Stimulated activated CD8-positive, alpha-beta memory T cell treated with anti-CD3 and anti-CD28 coated beads, Interleukin-15, amount 100 ng/mL, for 4 hours (primary cell): ENCODE measurements around the gene PFN3.

Experiments
- DNase-seq, 2 donors: peaks; one replicate each; pipeline ENCODE4 v3.0.0-alpha.2; 2020; ENCODE audit warnings: low read depth in 2 of 2

PFN3 gene

GRCh38 chr5:177399997-177400868, at the start of gene PFN3:
Gene PFN3, minus strand, starts transcription at chr5:177400661. Its CDS starts 85 bp downstream, at chr5:177400576.
- no peak for DNase-seq

DNA sequence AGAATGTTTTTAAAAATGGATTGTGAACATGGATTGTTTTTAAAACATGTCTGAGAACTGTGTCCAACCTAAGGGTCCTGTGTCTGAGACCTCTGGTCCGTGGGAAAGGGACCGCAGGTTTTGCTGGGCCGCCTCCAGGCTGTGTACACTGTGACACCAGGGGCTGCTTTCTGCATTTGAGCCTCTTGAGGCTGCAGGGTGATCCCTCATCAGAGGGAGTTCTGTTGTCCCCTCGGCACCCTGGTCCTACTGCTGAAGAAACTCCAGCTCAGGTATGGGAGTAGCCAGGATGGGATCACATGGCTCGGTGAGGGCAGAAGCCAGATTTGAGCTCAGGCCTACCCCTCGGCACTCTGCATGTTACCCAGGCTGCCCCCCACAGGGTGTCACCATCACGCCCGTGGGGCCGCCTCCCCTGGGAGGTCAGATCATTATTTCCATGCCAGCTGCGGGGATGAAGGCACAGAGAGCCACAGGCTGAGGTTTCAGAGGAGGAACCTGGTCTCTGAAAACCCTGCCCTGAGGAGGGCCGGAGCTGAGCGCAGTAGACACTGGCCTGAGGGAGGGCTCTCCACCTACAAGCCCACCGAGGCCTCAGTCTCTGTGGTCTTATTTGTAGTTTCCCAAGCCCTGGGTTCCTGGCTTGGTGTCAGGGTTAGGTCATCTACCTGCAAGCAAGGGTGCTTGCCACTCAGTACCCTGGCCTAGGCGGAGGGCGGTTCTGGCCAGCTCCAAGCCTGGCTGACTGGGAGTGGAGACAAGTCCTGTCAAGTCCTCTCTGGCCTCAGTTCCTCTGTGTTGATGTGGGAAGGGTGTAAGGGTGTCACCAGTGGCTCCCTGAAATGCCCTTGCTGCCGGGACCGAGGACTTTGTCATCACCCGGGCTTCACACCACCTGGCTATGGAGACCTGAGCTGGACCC, 48.9 kb upstream of the PFN3 start:
- no peak for DNase-seq

DNA sequence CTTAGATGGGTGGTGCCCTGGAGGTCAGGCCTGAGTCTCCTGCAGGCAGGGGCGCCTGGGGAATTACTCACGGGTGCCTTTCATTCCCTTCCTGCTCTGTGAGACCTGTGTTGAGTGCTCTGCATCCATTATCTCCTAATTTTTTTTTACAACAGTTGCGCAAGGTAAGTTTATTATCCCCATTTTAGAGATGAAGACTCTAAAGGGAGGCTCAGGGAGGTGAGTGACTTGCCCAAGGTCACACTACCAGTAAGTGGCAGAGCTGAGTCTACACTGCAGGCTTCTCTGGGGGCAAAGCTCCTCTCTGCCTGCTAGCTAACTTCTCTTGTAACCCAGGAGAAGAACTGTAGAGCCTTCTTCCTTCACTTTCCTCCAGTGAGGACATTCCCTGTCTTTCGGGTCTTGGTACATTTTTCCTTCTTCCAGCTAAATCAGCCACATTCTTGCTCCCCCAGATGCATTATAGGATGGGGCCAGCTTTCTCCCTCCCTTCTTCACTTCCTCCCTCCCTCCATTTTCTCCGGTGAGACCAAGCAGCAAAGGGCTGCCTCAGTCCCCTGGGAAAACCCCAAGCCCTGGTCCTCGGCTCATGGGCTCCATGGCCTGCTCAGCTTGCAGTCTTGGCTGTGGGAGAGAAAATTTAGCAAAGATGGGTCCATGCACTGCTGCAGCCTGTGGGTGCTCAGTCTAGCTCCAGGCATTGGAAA, 47.9 kb upstream of the PFN3 start:
- no peak for DNase-seq

DNA sequence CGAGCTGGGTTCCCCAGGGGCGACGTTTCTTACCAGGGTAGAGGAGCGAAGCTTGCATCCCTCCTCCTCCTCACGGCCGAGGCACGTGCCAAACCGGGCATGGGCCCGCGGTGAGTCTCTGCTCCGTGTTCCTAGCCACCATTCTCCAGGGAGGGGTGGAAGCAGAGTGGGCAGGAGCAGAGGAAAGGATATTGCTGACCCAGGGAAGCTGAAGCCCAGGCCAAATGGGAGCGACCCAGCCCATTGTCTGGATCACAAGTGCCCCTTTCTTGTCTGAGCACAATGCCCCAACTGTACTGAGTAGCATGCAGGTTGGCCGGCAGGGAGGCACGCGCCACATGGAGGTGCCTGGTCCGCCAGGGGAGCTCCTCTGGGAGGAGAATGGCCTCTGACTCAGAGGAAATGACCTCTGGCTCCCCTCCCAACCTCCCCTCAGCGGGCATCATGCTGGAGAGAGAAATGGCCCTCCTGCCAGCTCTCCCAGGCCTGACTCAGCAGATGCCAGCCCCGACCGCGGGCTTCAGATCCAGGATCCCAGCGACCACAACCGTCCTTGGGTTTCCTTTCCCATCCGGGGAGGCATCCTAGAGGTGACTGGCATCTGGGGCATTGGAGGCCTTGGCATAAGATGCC, 47.3 kb upstream of the PFN3 start:
- DNase-seq: no peak

DNA sequence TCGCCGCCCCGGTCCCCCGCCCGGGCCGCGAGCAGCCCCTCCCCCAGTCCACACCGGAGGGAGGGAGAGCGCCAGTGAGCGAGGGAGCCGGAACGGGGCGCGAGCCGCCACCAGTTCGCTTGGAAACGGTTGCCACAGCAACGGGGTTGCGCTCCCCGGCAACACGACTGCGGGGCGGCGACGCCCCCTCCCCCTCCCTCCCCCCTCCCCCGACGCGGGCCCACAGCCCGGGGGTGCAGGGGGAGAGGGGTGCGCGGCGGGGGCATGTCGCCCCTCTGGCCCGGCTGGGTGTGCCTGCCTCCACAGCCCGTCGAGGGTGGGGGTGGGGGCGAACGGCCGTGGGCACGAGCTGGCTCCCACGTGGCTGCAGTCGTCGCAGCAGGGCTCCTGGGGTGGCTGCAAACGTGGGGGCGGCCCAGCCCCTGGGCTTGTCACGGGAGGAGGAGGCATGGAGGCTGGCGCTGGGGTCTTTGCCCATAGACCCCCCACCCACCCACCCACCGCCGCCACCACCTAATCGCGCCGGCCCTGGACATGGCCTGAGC, 46.7 kb upstream of the PFN3 start:
- peak in 1 of 2 donors; percentile 53 for DNase-seq

DNA sequence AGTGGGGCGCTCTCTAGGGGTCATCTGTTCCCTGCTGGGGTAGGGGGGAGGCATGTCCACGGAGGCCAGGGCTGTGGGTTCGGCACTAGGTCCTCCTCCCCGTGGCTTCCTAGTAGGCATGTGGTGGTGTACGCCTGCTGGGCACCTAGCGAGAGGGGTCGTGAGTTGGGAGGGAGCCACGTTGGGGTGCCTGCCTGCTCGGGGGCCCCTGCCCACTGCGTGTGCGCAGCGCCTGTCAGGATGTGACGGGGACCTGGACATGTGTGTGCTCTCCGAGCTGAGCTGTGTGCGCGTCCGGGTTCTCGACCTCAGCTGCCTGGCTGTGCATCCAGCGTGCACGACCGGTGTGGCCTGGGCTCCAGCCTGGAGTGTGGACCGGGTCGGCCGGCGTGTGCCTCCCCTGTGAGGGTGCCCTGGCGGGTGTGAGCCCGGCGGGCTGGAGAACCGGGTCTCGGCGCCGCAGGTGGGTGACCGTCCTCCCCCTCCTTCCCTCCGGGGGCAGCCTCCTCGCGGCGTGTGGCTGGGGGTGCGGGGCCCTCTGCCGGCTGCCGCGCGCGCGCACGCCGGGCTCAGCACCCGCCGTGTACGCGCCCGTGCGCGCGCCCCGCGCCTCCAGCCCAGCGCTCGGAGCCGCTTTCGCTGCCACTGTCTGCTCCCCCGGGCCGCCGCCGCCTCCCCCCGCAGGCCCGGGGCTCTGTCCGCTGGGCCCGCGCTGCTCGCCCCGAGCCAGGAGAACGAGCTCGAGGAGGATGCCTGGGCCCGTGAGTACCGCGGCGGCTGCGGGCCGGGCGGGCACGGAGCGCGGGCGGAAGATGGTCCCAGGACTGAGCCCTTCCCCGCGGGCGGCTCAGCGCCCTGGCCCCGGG, 46.0 kb upstream of the PFN3 start, which contains the start of gene PRR7:
PRR7 (plus strand) TSS at position 615 of the 866 bp plus-strand sequence. CDS start 8,254 bp downstream, outside the sequence.
- DNase-seq: peak in 1 of 2 donors; percentile 63

DNA sequence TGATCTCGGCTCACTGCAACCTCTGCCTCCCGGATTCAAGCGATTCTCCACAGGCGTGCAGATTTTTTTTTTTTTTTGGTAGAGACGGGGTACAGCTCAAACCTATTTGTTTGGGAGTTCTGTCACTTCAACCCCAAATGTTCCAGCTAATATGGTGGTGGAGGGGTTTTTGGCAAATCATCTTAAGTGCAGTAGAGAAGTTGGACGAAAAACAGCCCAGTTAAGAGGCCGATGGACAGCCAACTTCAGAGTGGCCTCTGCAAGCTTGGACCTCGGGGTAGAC, 45.4 kb upstream of the PFN3 start:
- no peak for DNase-seq

DNA sequence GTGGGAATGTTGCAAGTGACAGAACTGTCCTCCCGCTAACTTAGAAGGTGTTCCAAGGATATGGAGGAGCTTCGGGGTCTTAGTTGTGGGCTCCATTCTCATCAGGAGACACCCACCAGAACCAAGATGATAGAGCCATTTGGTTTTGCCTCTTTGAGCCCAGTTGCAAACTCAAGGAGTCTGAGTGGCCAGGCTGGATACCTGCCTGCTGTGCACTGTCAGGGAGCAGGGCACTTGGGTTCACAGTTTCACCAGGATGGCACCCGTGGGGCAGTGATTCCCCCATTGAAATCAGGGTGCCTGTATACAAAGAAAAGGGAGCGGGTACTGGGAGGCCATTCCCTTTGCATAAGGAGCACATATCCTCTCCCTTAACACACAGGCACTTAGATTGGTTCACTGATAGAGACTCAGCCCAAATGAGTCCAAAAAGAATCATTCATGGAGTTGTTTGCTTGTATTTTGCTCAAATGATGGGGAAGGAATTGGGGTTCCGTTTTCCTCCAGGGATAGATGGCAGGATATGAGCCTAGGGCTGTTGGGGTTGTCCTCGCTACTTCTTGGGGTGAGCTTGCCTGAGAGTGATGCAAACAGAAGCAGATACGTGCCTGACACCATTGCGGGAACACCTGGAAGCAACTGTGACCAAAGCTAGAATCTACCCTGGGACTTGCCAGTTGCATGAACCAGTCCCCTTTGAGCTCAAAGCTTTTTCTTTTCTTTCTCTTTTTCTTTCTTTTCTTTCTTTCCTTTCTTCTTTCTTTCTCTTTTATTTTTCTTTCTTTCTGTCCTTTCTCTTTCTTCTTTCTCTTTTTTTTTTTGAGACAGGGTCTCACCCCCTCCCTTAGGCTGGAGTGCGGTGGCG, 44.8 kb upstream of the PFN3 start:
- no peak for DNase-seq

DNA sequence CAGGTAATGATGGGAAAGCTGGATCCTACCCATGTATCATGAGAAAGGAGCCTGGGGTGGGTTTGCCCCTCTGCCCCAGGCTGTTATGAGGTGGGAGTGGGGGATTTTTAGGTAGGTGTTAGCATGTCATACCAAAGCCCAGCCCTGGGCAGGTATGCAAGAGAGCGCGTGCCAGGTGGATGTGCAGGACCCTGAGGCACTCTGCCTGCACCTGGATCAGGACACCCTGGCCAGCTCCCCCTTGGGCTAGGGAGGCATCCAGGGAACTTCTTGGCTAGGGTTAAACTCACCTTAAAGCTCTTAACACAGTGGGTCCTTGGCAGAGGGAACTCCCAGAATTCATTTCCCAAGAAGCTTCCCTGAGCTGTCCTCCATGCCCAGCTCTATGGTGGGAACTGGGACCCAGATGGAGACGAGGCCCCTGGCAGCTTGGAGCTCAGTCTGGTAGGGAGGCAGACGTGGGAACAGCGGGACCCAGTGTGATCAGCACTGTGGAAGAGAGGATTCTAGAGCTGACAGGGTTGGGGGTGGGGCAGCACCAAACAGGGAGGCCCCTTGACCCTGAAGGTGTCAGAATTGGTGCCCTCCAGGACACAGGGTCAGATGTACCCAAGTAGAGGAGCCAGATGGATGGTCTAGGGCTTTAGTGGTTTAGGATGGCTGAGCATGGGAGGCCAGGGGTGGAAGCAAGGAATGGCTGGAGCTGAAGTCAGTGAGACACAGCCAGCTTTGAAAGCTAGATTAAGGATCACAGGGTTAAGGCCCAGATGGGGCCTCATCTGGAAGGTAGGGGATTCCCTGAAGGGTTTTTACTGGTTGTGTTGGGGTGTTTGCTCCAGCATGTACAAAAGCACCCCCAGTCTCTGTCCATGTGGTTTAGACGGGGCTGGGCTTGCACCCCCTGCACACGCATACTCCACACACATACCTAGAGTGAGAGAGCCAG, 43.9 kb upstream of the PFN3 start:
- no peak for DNase-seq

- no peak for DNase-seq
Measured at GRCh38 chr5:177443144-177443983, 42.9 kb upstream of the PFN3 start.

DNA sequence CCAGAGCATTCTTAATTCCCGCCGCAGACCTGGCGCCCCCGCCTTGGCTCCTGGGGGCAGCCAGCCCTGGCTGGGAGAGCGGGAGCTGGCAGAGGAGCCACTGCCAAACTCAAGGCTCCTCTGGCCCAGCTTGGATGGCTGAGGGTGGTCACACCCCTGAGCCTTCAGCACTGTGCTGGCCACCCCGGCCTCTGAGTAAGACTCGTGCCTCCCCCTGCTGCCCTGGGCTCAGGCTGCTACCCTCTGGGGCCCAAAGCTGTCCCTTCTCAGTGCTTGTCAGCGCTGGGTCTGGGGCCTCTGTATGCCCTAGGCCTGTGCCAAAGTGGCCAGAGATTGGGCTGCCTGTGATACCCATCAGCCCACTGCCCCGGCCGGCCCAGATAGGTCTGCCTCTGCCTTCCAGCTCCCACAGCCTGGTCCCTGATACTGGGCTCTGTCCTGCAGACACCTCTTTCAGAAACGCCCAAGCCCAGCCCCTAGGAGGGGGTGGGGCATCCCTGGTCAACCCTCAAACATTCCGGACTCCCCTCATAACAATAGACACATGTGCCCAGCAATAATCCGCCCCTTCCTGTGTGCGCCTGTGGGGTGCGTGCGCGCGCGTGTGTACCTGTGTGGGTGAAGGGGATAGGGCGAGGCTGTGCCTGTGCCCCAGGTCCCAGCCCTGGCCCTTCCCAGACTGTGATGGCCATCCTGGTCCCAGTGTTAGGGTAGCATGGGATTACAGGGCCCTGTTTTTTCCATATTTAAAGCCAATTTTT, 41.8 kb upstream of the PFN3 start:
- no peak for DNase-seq

- DNase-seq: no peak
Measured at GRCh38 chr5:177440990-177441780, 40.7 kb upstream of the PFN3 start.

DNA sequence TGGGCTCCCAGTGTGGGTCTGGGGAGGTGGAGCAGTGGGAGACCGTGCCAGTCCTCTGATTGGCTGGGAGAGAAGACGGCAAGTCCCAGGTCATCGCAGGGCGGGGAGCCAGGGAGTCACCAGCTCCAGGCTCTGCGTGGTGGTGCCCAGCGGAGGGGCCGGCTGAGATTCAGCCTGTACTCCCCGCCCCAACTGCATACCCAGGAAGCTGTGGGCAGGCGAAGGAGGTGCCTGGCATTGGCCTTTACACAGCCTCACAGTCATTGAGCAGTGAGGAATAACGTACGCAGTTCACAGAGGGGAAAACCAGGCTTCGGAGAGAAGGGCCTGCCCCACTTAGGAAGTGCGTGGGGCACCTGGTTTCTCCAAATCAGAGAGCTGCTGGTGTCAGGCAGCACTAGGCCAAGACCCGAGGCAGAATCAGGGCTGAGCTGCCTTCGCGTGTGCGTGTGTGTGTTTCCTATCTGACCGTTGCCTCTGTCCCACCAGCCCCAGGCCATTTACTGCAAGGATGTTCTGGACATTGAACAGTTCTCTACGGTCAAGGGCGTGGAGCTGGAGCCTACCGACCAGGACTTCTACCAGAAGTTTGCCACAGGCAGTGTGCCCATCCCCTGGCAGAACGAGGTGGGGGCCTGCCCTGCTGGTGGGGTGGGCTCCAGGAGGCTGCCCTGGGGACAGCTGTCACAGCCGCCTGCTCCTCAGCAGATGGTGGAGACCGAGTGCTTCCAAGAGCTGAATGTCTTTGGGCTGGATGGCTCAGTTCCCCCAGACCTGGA, 39.9 kb upstream of the PFN3 start:
- DNase-seq: no peak

DNA sequence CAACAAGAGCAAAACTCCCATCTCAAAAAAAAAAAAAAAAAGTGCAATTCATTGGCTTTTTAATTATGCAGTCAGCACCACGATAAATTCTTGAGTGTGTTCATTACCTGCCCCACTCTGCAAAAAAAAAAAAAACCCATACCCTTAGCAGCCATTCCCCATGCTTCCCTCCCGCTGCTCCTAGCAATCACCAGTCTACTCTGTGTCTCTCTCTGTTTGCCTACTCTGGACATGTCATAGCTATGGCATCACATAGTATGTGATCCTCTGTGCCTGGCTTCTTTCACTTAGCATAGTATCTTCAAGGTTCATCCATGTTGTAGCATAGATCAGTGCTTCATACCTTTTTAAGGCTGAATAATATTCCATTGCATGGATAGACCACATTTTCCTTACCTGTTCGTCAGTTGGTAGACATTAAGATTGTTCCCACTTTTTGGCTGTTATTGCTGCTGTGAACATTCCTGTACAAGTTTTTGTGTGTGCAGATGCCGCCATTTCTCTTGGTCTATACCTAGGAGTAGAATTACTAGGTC, 39.1 kb upstream of the PFN3 start:
- no peak for DNase-seq

GRCh38 chr5:177438468-177438867, 38.0 kb upstream of the PFN3 start:
- DNase-seq: no peak
